Ovary (tissue), 9 donors: ENCODE measurements around the gene GHITM. TPM values are rescaled to one million over a fixed set of nuclear protein-coding genes. Genes with fewer than 3 reads are reported as not detected.

Experiments used
- DNase-seq, 5 donors: peaks; one replicate each; pipeline ENCODE4 v3.0.0-alpha.2; 2019 to 2020
- H3K27ac ChIP-seq, 2 donors: fragments of 200-600 bp; one replicate each; pipeline versions ENCODE4 v1.5.1 to v1.8.0; 2019 to 2022
- H3K27me3 ChIP-seq: fragments of 200-600 bp; one replicate; pipeline ENCODE4 v1.8.0; 2022
- H3K36me3 ChIP-seq: fragments of 200-600 bp; sonication (generic); one replicate; pipeline ENCODE4 v1.5.1; 2019
- H3K4me1 ChIP-seq: one replicate; pipeline ENCODE4 v1.8.1; 2013; ENCODE audit warnings: mild to moderate bottlenecking, moderate library complexity; ENCODE audit not compliant: insufficient read depth
- H3K4me3 ChIP-seq: fragments of 200-600 bp; sonication (generic); one replicate; pipeline ENCODE4 v1.5.1; 2017
- H3K9me3 ChIP-seq, 2 donors: fragments of 200-600 bp in 1 of 2; sonication (generic) in 1 of 2; one replicate each; pipeline versions ENCODE4 v1.5.1 to v1.8.1; 2013 to 2019; ENCODE audit warnings: mild to moderate bottlenecking in 1 of 2, moderate library complexity in 1 of 2
- EP300 ChIP-seq: sonication (generic); formaldehyde crosslinking; IDR thresholded peaks from one replicate; pipeline ENCODE4 v1.6.1; 2017; ENCODE audit warnings: antibody characterized with exemption
- POLR2A ChIP-seq: fragments of 450-650 bp; IDR thresholded peaks from one replicate; pipeline ENCODE4 v1.6.1; 2017; ENCODE audit warnings: antibody characterized with exemption, mild to moderate bottlenecking, moderate library complexity
- WGBS, 3 donors: extraction: QIAGEN DNeasy Blood & Tissue Kit in 1 of 3; methylation state at CpG; one replicate each; pipeline versions ENCODE4 v1.1.5 to v1.1.7; 2013 to 2017; 5-methylcytosine and 5-hydroxymethylcytosine counted together
- intact Hi-C, 4 donors: fragments of 100-400 bp; cut with DNase I; formaldehyde crosslinking; loops; one replicate each; pipeline versions ENCODE4 v1.11.0 to v1.15.1; 2022 to 2023
- polyA plus RNA-seq, 2 donors: library from polyadenylated mRNA; stranded (reverse); fragments of 200-250 nt in 1 of 2; fragments of 350-450 nt in 1 of 2; fragmentation: Illumina TruSeq in 1 of 2; extraction: RNeasy Lipid Tissue Mini Kit (QIAGEN cat#74804) in 1 of 2; gene quantifications; one replicate each; pipeline ENCODE4 v1.2.3, GENCODE V29; 2013 to 2014
- total RNA-seq, 7 donors: library from RNA; depleted of rRNA in 2 of 7; stranded (reverse); fragments of >200 nt in 2 of 7; fragmentation: NEBNext Ultra II Directional in 3 of 7; extraction: Animal tissue kit (Norgen Biotek cat#: 25700) in 3 of 7; gene quantifications; one replicate each; pipeline versions ENCODE4 v1.1.0 to v1.2.4, GENCODE V29; 2016 to 2023
- TF ChIP-seq, protein P1 (sequence below), 3 donors: fragments of 450-650 bp in 2 of 3; fragments of 200-600 bp in 1 of 3; IDR thresholded peaks; one replicate each; pipeline versions ENCODE4 v1.5.1 to v1.8.0; 2016 to 2022; ENCODE audit warnings: antibody characterized with exemption in 3 of 3, mild to moderate bottlenecking in 1 of 3
- donor health status: DM: no; HTN: no; CAD: no; lungs with moderate emphysema.
- donor health status: DM: no; HTN: no; CAD: no.
- donor health status: Bipolar disorder and iron deficiency.
- donor health status: DM: yes; HTN: yes; CAD: no.
- donor health status: DM: no; HTN: no; CAD: no.
- donor health status: DM: yes; HTN: yes; CAD: no.

The GHITM gene
- total and polyA plus RNA-seq, 9 donors, result 82.5 to 190 (median 100) TPM

- no peaks in the 10 kb centered on the region for H3K9me3 ChIP-seq
- no peak overlapping the region for H3K27ac ChIP-seq
- TF ChIP-seq, protein P1, sequence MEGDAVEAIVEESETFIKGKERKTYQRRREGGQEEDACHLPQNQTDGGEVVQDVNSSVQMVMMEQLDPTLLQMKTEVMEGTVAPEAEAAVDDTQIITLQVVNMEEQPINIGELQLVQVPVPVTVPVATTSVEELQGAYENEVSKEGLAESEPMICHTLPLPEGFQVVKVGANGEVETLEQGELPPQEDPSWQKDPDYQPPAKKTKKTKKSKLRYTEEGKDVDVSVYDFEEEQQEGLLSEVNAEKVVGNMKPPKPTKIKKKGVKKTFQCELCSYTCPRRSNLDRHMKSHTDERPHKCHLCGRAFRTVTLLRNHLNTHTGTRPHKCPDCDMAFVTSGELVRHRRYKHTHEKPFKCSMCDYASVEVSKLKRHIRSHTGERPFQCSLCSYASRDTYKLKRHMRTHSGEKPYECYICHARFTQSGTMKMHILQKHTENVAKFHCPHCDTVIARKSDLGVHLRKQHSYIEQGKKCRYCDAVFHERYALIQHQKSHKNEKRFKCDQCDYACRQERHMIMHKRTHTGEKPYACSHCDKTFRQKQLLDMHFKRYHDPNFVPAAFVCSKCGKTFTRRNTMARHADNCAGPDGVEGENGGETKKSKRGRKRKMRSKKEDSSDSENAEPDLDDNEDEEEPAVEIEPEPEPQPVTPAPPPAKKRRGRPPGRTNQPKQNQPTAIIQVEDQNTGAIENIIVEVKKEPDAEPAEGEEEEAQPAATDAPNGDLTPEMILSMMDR (IDR thresholded peaks at IDR 0.05), result no peak
- no peaks in the 10 kb centered on the region for H3K27me3 ChIP-seq
- WGBS, 3 donors, result 13 to 21% (median 17%) methylated on average over 33 to 43 of the region's 43 CpGs
- DNase-seq, result no peak
- H3K36me3 ChIP-seq, result no peaks in the 10 kb centered on the region
- H3K4me1 ChIP-seq, result no peaks in the 10 kb centered on the region
- intact Hi-C loops, result no loop called here
- no peak overlapping the region for H3K4me3 ChIP-seq
These were observed 55.9 kb downstream of the GHITM start for GRCh38 chr10:84195044-84195830.

DNA sequence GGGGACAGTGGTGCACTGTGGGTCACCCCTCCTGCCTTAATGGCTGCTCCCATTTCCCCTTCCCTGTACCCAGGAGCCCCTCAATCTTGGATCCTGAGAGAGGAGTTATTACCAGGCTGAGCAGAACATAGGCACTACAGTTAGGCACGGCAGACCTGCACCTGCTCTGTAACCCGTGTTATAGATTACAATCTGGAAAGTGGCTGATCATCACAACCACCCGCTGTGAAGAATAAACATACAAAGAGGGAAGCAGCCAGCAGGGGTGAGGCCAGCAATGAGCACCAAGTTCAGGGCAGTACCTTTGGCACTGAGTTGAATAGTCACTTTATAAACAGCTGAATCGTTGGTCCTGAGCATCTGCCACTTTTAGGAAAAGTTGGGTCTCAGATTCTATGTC, 56.8 kb downstream of the GHITM start:
- Histone ChIP-seq H3K36me3 (no peaks in the 10 kb centered on the region), H3K9me3 (no peaks in the 10 kb centered on the region), H3K4me3 (no peak overlapping the region), H3K27me3 (no peaks in the 10 kb centered on the region), H3K4me1 (no peaks in the 10 kb centered on the region), H3K27ac (no peak overlapping the region)
- 33 to 56% (median 35%) methylated on average over 4 of the region's 4 CpGs for WGBS, 3 donors
- intact Hi-C loops, result no loop called here
- DNase-seq, result no peak
- no peak for TF ChIP-seq EP300
- TF ChIP-seq, protein P1 (IDR thresholded peaks at IDR 0.05), result no peak
- TF ChIP-seq POLR2A, result no peak

DNA sequence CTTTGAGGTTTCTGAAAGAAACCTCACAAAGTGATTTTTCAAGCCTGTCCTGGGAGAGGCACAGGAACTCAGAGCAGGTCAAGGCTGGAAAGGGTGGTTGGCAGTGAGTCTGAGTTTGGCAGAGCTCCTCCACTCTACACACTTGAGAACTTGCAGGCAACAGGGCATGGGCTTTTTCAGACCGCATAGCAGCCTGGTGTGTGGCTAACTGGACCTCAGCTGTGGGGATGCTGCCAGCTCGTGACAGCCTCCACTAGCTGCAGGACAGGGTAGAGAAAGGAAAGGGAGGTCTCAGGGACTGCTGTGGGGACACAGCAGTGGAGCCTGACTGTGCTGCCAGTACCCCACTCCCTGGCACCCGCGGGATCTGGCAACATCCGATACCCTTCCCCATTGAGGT, 57.6 kb downstream of the GHITM start:
- intact Hi-C loops, result no loop called here
- Histone ChIP-seq H3K27ac (no peak overlapping the region), H3K4me1 (no peaks in the 10 kb centered on the region), H3K36me3 (no peaks in the 10 kb centered on the region), H3K4me3 (no peak overlapping the region), H3K27me3 (no peaks in the 10 kb centered on the region), H3K9me3 (no peaks in the 10 kb centered on the region)
- 56 to 72% (median 67%) methylated on average over 5 of the region's 5 CpGs for WGBS, 3 donors
- TF ChIP-seq POLR2A (no peak), EP300 (no peak)
- TF ChIP-seq, protein P1 (IDR thresholded peaks at IDR 0.05), result no peak
- DNase-seq, result peak in 1 of 5 donors; percentile 10

DNA sequence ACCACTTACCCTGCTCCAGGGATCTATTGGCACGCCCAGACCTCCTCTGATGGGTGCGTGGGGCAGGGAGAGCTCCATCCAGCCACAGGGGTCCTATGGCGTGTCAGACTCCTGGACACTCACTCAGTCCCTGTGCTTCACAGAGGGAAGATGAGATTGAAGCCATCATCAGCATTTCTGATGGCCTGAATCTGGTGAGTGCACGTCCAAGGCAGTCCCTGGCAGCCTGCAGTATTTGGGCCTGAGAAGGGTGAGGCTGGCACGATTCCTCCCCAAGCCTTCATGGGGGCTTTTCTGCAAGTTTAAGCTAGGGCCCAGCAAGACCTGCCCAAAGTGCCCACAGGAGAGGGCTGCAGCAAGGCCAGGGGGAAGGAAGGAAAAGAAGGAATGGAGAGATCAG, 58.3 kb downstream of the GHITM start:
- H3K27ac ChIP-seq, result no peak overlapping the region
- WGBS, 3 donors, result 74 to 79% (median 79%) methylated on average over 3 to 5 of the region's 5 CpGs
- intact Hi-C loops, result no loop called here
- H3K9me3 ChIP-seq, result no peaks in the 10 kb centered on the region
- no peaks in the 10 kb centered on the region for H3K4me1 ChIP-seq
- no peak for DNase-seq
- H3K4me3 ChIP-seq, result no peak overlapping the region
- TF ChIP-seq, protein P1 (IDR thresholded peaks at IDR 0.05), result no peak
- TF ChIP-seq POLR2A (no peak), EP300 (no peak)
- H3K27me3 ChIP-seq, result no peaks in the 10 kb centered on the region
- no peaks in the 10 kb centered on the region for H3K36me3 ChIP-seq
